HL-60 (cell line): Measurements from ENCODE around the gene WDR6.

Experiments used
- DNase-seq, 2 experiments: peaks; one replicate each; pipeline ENCODE4 v3.0.0-alpha.2; 2010 to 2020; ENCODE audit warnings: low read depth in 1 of 2, low spot score in 1 of 2
- H3K27ac ChIP-seq: fragments of 250-450 bp; sonication (Bioruptor Pico); replicated peaks from 2 replicates; pipeline ENCODE4 v1.5.1; 2020; ENCODE audit warnings: mild to moderate bottlenecking, moderate library complexity
- H3K27me3 ChIP-seq: fragments of 250-450 bp; sonication (Bioruptor Pico); 2 replicates; pipeline ENCODE4 v1.5.1; 2021; ENCODE audit warnings: mild to moderate bottlenecking, moderate library complexity; ENCODE audit not compliant: insufficient read depth, poor library complexity, severe bottlenecking
- H3K4me3 ChIP-seq: replicated peaks from 2 replicates; pipeline ENCODE4 v1.5.1; 2011; ENCODE audit warnings: mild to moderate bottlenecking, control low read depth, low read length; ENCODE audit not compliant: insufficient read depth
- CTCF ChIP-seq: IDR thresholded peaks from one replicate; pipeline ENCODE4 v1.5.1; 2011; ENCODE audit warnings: low read length, control low read depth, inconsistent platforms; ENCODE audit not compliant: insufficient read depth
- GABPA ChIP-seq: IDR thresholded peaks from 2 replicates; pipeline ENCODE4 v1.6.1; 2012; ENCODE audit warnings: low read depth
- POLR2AphosphoS5 ChIP-seq: IDR thresholded peaks from 2 replicates; pipeline ENCODE4 v1.6.1; 2012; ENCODE audit warnings: low read depth
- REST ChIP-seq: IDR thresholded peaks from 2 replicates; pipeline ENCODE4 v1.6.1; 2012; ENCODE audit warnings: low read depth; ENCODE audit not compliant: insufficient replicate concordance
- SPI1 ChIP-seq: IDR thresholded peaks from 2 replicates; pipeline ENCODE4 v1.6.1; 2012; ENCODE audit warnings: low read depth, mild to moderate bottlenecking, borderline replicate concordance

WDR6 gene

GRCh38 chr3:49022688-49023171, 15.5 kb downstream of the WDR6 start:
- DNase-seq, result peak in 1 of 2 experiments; percentile 37
- Histone ChIP-seq H3K27ac (peak overlapping the region; percentile 99), H3K4me3 (peak overlapping the region; percentile 80), H3K27me3 (no peaks in the 10 kb centered on the region)
- no peak for TF ChIP-seq REST
- no peak for TF ChIP-seq SPI1
- TF ChIP-seq GABPA, result no peak
- no peak; the same call in 1 of the 2 replicates for TF ChIP-seq POLR2AphosphoS5
- no peak for TF ChIP-seq CTCF

GRCh38 chr3:49023775-49024174, 16.6 kb downstream of the WDR6 start:
- Histone ChIP-seq H3K4me3 (no peak overlapping the region), H3K27me3 (no peaks in the 10 kb centered on the region), H3K27ac (no peak overlapping the region)
- no peak for DNase-seq
- TF ChIP-seq GABPA (no peak), POLR2AphosphoS5 (peak; percentile 23; the same call in 1 of the 2 replicates), CTCF (no peak)

- Histone ChIP-seq H3K4me3 (no peak overlapping the region), H3K27ac (no peak overlapping the region), H3K27me3 (no peaks in the 10 kb centered on the region)
- no peak for TF ChIP-seq POLR2AphosphoS5
- TF ChIP-seq REST, result no peak
- no peak for TF ChIP-seq GABPA
- no peak for TF ChIP-seq CTCF
- TF ChIP-seq SPI1, result no peak
- DNase-seq, result no peak
Observed at GRCh38 chr3:49024449-49024848, 17.3 kb downstream of the WDR6 start.
